T1000 (cell line): ENCODE measurements around the gene TRUB2.
"Not testable (repeated sequence)": the region's sequence is repeated elsewhere in the genome, so short reads cannot be mapped to it uniquely, and the experiment has no call there.

ENCODE experiments used
- DNase-seq: peaks from one replicate; lab custom pipeline; 2025; ENCODE audit warnings: mixed read lengths; lab: John Stamatoyannopoulos, UW

The TRUB2 gene

GRCh38 chr9:128298535-128299482, 23.4 kb downstream of the TRUB2 start:
- DNase-seq: no peak

GRCh38 chr9:128297221-128297773, 24.9 kb downstream of the TRUB2 start:
- no peak for DNase-seq

GRCh38 chr9:128296340-128297220, 25.7 kb downstream of the TRUB2 start:
- DNase-seq: no peak

- no peak for DNase-seq
These were observed 28.1 kb downstream of the TRUB2 start for GRCh38 chr9:128294142-128294541.

- DNase-seq: no peak
These were observed 29.2 kb downstream of the TRUB2 start for GRCh38 chr9:128293091-128293490.

GRCh38 chr9:128292009-128292408, 30.2 kb downstream of the TRUB2 start:
- no peak for DNase-seq

GRCh38 chr9:128288273-128289004, 33.8 kb downstream of the TRUB2 start:
- DNase-seq: no peak

GRCh38 chr9:128286440-128286839, 35.8 kb downstream of the TRUB2 start:
- DNase-seq: no peak

- no peak for DNase-seq
These were observed 37.0 kb downstream of the TRUB2 start for GRCh38 chr9:128285033-128285784.

- no peak for DNase-seq
These were observed 39.7 kb downstream of the TRUB2 start for GRCh38 chr9:128282500-128282899.

GRCh38 chr9:128280084-128280622, 42.1 kb downstream of the TRUB2 start:
- DNase-seq: no peak

- DNase-seq: not testable (repeated sequence)
These were observed 42.9 kb downstream of the TRUB2 start for GRCh38 chr9:128279088-128280073.

- no peak for DNase-seq
These were observed 45.5 kb downstream of the TRUB2 start for GRCh38 chr9:128276574-128277270.

- DNase-seq: peak; percentile 98
These were observed 46.2 kb downstream of the TRUB2 start, which contains the start of gene SWI5 for GRCh38 chr9:128276008-128276573. Gene SWI5 (plus strand): TSS chr9:128276276.

- peak; percentile 58 for DNase-seq
These were observed 46.8 kb downstream of the TRUB2 start, which contains the start of gene GOLGA2 for GRCh38 chr9:128275198-128276007. Gene GOLGA2 (minus strand): TSS chr9:128276007. CDS start chr9:128275976, 31 bp downstream.

GRCh38 chr9:128274245-128274644, 48.0 kb downstream of the TRUB2 start:
- no peak for DNase-seq

- no peak for DNase-seq
These were observed 50.7 kb downstream of the TRUB2 start for GRCh38 chr9:128271512-128271911.
